ENCODE data around the gene KRT6B. TPM values are rescaled to one million over a fixed set of nuclear protein-coding genes. Genes with fewer than 3 reads are reported as not detected.

Gene KRT6B
- total and polyA plus RNA-seq, 2 experiments from 2014 or later, result not detected

GRCh38 chr12:52434081-52434733 is 17.7 kb downstream of the KRT6B start, which contains the start of gene KRT75 (continued):
- no peak for TF ChIP-seq JUNB (IDR thresholded peaks at IDR 0.05; ENCODE audit: unreplicated experiment)

GRCh38 chr12:52433501-52434080 is 18.4 kb downstream of the KRT6B start:
- no peak overlapping the region for H3K4me2 ChIP-seq
- Mint-ChIP-seq H3K36me3 (ENCODE audit: low read depth) (no peaks in the 10 kb centered on the region), H3K4me3 (no peak overlapping the region), H3K27me3 (ENCODE audit: insufficient read depth, low read depth, poor library complexity) (peaks cover 9% of the 10 kb centered on the region), H3K27ac (no peak overlapping the region), H3K9me3 (no peaks in the 10 kb centered on the region; the same call in 1 of the 3 replicates), H3K4me1 (no peaks in the 10 kb centered on the region; the same call in 1 of the 3 replicates)
- H3K36me3 ChIP-seq (ENCODE audit: insufficient read depth), result no peaks in the 10 kb centered on the region
- DNase-seq (ENCODE audit: low spot score) (no peak), ATAC-seq (no peak)
- H3K27me3 ChIP-seq (ENCODE audit: insufficient read depth), result no peaks in the 10 kb centered on the region
- H3K79me2 ChIP-seq (replicated peaks; ENCODE audit: insufficient read depth), result no peaks in the 10 kb centered on the region
- H3K4me1 ChIP-seq (ENCODE audit: insufficient read depth), result no peaks in the 10 kb centered on the region
- H3K4me3 ChIP-seq, result no peak overlapping the region
- H3K27ac ChIP-seq (ENCODE audit: low read depth), result no peak overlapping the region
- no peaks in the 10 kb centered on the region for H3F3A ChIP-seq (replicated peaks; ENCODE audit: low read depth)
- no peak overlapping the region for H2AFZ ChIP-seq
- H3K9me2 ChIP-seq (ENCODE audit: insufficient read depth), result peaks cover 13% of the 10 kb centered on the region
- H4K20me1 ChIP-seq (replicated peaks; ENCODE audit: insufficient read depth), result no peaks in the 10 kb centered on the region
- TF ChIP-seq REST (IDR thresholded peaks at IDR 0.05; ENCODE audit: unreplicated experiment) (no peak), EZH2 (IDR thresholded peaks at IDR 0.05; ENCODE audit: low read depth, unreplicated experiment) (no peak), NANOG (IDR thresholded peaks at IDR 0.05; ENCODE audit: borderline replicate concordance) (no peak), EZH2phosphoT487 (IDR thresholded peaks at IDR 0.05; ENCODE audit: unreplicated experiment) (no peak), CTCF (conservative IDR thresholded peaks at IDR 0.05; ENCODE audit: low read depth in 2 of 2) (no peak), ZNF462 (CRISPR knock-in tag; IDR thresholded peaks at IDR 0.05) (no peak), ZNF114 (CRISPR knock-in tag; IDR thresholded peaks at IDR 0.05) (no peak), ETS1 (IDR thresholded peaks at IDR 0.05) (no peak), STAT1 (IDR thresholded peaks at IDR 0.05; ENCODE audit: unreplicated experiment) (no peak), ZNF331 (CRISPR knock-in tag; IDR thresholded peaks at IDR 0.05; ENCODE audit: low read depth) (no peak), CREB1 (CRISPR knock-in tag; IDR thresholded peaks at IDR 0.05; ENCODE audit: low read depth) (no peak)
